ENCODE data around the gene UMAD1.

UMAD1 gene

DNA sequence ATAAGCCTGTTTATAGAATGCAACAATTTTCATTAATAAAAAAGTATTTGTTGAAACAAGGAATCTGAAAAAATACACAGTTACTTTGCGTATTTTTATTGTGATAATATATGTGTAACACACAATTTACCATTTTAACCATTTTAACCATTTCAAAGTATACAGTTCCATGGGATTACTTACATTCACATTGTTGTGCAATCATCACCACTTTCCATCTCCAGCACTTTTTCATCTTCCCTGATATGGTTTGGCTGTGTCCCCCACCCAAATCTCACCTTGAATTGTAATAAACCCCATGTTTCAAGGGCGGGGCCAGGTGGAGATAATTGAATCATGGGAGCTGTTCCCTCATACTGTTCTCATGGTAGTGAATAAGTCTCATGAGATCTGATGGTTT is 266.8 kb downstream of the UMAD1 start:
- Histone ChIP-seq H3K27me3 (ENCODE audit: insufficient read depth, poor library complexity, severe bottlenecking) (no peaks in the 10 kb centered on the region), H3K4me3 (replicated peaks; ENCODE audit: insufficient read depth, low read length) (no peak overlapping the region), H3K27ac (replicated peaks) (no peak overlapping the region)
- DNase-seq (ENCODE audit: low read depth in 1 of 2, low spot score in 1 of 2), result no peak
- TF ChIP-seq GABPA (IDR thresholded peaks at IDR 0.05; ENCODE audit: low read depth) (no peak), SPI1 (IDR thresholded peaks at IDR 0.05; ENCODE audit: borderline replicate concordance, low read depth) (no peak)

DNA sequence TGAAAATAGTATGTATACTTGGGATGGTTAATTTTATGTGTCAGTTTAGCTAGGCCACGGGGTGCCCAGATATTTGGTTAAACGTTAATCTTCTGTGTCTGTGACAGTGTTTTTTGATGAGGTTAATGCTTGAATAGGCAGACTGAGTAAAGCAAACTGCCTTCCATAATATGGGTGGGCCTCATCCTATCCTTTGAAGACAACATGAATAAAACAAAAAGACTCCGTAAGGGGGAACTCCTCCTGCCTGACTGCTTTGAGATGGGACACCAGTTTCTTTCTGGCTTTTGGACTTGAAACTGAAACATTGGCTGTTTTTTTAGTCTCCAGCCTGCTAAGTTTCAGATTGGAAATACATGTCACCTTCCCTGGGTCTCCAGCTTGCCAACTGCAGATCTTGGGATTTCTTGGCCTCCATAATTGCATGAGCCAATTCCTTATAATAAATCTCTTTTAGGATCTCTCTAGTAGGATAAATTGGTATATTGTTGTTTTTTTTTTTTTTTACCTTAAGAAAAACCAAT is 268.1 kb downstream of the UMAD1 start:
- no peak for TF ChIP-seq SPI1 (IDR thresholded peaks at IDR 0.05; ENCODE audit: borderline replicate concordance, low read depth)
- DNase-seq (ENCODE audit: low read depth in 1 of 2, low spot score in 1 of 2), result no peak
- Histone ChIP-seq H3K4me3 (replicated peaks; ENCODE audit: insufficient read depth, low read length) (no peak overlapping the region), H3K27me3 (ENCODE audit: insufficient read depth, poor library complexity, severe bottlenecking) (no peaks in the 10 kb centered on the region), H3K27ac (replicated peaks) (no peak overlapping the region)

DNA sequence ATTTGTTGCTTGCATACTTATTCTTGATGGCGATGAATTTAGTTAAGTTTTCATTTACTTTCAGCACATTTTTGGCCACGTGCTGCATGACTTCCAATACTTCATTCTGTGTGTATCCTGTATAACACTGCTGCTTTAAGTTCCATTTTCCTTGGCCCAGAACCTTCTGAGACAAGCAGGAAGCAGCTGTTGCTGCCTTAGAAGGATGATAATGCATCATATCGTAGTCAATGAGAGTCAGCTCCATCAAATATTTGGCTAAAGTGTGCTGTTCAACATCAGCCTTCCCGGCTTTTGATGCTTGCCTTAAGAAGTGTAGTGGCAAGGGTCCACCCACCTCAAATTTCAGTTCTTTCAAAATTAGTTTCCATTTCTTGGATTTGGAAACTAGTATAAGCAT is 268.8 kb downstream of the UMAD1 start:
- TF ChIP-seq SPI1 (IDR thresholded peaks at IDR 0.05; ENCODE audit: borderline replicate concordance, low read depth) (no peak), REST (IDR thresholded peaks at IDR 0.05; ENCODE audit: insufficient replicate concordance, low read depth) (no peak), GABPA (IDR thresholded peaks at IDR 0.05; ENCODE audit: low read depth) (no peak), POLR2AphosphoS5 (IDR thresholded peaks at IDR 0.05; ENCODE audit: low read depth) (no peak), CTCF (IDR thresholded peaks at IDR 0.05; ENCODE audit: insufficient read depth, low read length) (no peak)
- no peak for DNase-seq (ENCODE audit: low read depth in 1 of 2, low spot score in 1 of 2)
- Histone ChIP-seq H3K27ac (replicated peaks) (no peak overlapping the region), H3K4me3 (replicated peaks; ENCODE audit: insufficient read depth, low read length) (no peak overlapping the region), H3K27me3 (ENCODE audit: insufficient read depth, poor library complexity, severe bottlenecking) (no peaks in the 10 kb centered on the region)

DNA sequence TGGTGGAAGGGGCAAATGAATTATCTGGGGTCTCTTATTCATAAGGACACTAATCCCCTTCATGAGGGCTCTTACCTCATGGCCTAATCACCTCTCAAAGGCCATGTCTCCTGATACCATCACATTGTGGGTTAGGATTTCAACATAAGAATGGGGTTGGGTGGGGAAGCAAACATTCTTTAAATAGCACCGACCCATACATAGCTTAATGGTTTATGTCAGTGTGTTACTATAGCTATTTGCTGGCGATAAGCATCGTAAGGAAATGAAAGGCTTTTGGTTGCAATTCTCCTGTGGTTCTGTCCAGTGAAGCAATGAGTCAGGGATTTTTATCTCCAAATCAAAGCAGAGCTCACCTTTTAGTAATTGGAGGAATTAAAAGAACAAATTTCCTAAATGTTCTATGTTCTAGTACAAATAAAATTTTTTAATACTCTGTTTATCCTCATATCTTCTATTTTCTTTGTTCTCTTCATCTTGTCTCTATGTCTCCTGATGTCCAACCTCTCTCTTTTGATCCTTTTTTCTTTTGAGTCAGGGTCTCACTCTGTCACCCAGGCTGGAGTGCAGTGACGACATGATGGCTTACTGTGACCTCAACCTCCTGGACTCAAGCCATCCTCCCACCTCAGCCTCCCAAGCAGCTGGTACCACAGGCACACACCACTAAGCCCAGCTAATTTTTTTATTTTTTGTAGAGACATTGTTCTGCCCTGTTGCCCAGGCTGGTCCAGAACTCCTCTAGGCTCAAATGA is 271.0 kb downstream of the UMAD1 start:
- Histone ChIP-seq H3K27me3 (ENCODE audit: insufficient read depth, poor library complexity, severe bottlenecking) (no peaks in the 10 kb centered on the region), H3K4me3 (replicated peaks; ENCODE audit: insufficient read depth, low read length) (no peak overlapping the region), H3K27ac (replicated peaks) (no peak overlapping the region)
- TF ChIP-seq CTCF (IDR thresholded peaks at IDR 0.05; ENCODE audit: insufficient read depth, low read length) (no peak), GABPA (IDR thresholded peaks at IDR 0.05; ENCODE audit: low read depth) (no peak), SPI1 (IDR thresholded peaks at IDR 0.05; ENCODE audit: borderline replicate concordance, low read depth) (no peak)
- no peak for DNase-seq (ENCODE audit: low read depth in 1 of 2, low spot score in 1 of 2)

- TF ChIP-seq POLR2AphosphoS5 (IDR thresholded peaks at IDR 0.05; ENCODE audit: low read depth) (no peak), CTCF (IDR thresholded peaks at IDR 0.05; ENCODE audit: insufficient read depth, low read length) (no peak), GABPA (IDR thresholded peaks at IDR 0.05; ENCODE audit: low read depth) (no peak), REST (IDR thresholded peaks at IDR 0.05; ENCODE audit: insufficient replicate concordance, low read depth) (no peak), SPI1 (IDR thresholded peaks at IDR 0.05; ENCODE audit: borderline replicate concordance, low read depth) (no peak)
- Histone ChIP-seq H3K27ac (replicated peaks) (no peak overlapping the region), H3K27me3 (ENCODE audit: insufficient read depth, poor library complexity, severe bottlenecking) (no peaks in the 10 kb centered on the region), H3K4me3 (replicated peaks; ENCODE audit: insufficient read depth, low read length) (no peak overlapping the region)
- DNase-seq (ENCODE audit: low read depth in 1 of 2, low spot score in 1 of 2), result no peak
Measured at GRCh38 chr7:7912937-7913336, 272.4 kb downstream of the UMAD1 start.

Data from HL-60 (cell line).